Activated T-cell treated with anti-CD3 and anti-CD28 coated beads, Interleukin-2, amount 50 U/mL, for 24 hours (primary cell): Measurements from ENCODE around the gene STK10.

Experiments
- DNase-seq: peaks from one replicate; pipeline ENCODE4 v3.0.0-alpha.2; 2020
- H3K27ac Mint-ChIP-seq: 2 replicates; pipeline ENCODE4 v1.8.0; 2020; ENCODE audit warnings: mild to moderate bottlenecking, mixed read lengths
- H3K27me3 Mint-ChIP-seq: 2 replicates; pipeline ENCODE4 v1.8.0; 2020; ENCODE audit warnings: mixed read lengths
- H3K36me3 Mint-ChIP-seq: 2 replicates; pipeline ENCODE4 v1.8.0; 2020; ENCODE audit warnings: low read depth, mixed read lengths
- H3K4me1 Mint-ChIP-seq: 2 replicates; pipeline ENCODE4 v1.8.0; 2020; ENCODE audit warnings: low read depth, mixed read lengths
- H3K4me3 Mint-ChIP-seq: 2 replicates; pipeline ENCODE4 v1.8.0; 2020; ENCODE audit warnings: mild to moderate bottlenecking, moderate library complexity, mixed read lengths
- H3K9me3 Mint-ChIP-seq: 2 replicates; pipeline ENCODE4 v1.8.0; 2020; ENCODE audit warnings: mixed read lengths

Gene STK10

DNA sequence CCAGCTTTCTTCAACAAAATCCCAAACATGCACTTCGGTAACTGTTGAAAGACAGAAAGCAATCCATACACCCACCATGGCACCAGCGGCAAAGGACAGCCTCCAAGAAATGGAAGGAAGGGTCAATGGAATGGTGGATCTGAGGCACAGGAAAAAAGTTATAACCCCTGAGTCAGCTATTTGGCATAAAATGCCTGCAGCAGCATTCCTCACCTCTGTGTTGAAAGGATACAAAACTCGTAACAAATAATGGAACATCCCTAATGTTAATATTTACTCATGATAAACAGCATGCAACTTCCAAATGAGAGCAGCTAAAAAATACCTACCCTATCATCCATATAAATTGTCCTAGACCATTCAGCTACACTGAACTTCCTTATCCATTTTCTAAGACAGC is 191.0 kb downstream of the STK10 start:
- no peak overlapping the region for H3K27ac Mint-ChIP-seq
- H3K9me3 Mint-ChIP-seq, result no peaks in the 10 kb centered on the region
- no peak for DNase-seq
- H3K4me1 Mint-ChIP-seq, result peaks cover 77% of the 10 kb centered on the region
- peaks cover 71% of the 10 kb centered on the region for H3K36me3 Mint-ChIP-seq
- H3K27me3 Mint-ChIP-seq, result no peaks in the 10 kb centered on the region
- no peak overlapping the region for H3K4me3 Mint-ChIP-seq

DNA sequence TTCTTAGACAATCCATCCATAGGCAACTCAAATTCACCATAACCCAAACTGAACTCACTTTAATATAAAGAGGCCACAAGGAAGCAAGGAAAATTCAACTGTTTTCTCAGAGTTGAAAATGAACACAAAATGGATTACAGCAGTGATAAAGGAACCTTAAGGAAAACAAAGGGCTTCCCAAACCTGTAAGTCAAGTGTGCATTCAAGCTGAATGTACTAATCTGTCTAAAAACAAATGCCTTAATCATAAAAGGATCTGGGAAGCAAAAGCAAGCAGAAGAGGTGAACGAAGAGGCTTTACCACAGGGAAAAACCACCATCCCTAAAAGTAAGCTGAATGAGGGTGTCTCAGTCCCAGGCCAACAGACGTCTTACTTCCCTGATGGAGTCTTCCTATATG is 195.2 kb downstream of the STK10 start:
- Mint-ChIP-seq H3K9me3 (no peaks in the 10 kb centered on the region), H3K4me3 (no peak overlapping the region), H3K36me3 (peaks cover 79% of the 10 kb centered on the region), H3K27ac (no peak overlapping the region), H3K27me3 (no peaks in the 10 kb centered on the region), H3K4me1 (peaks cover 71% of the 10 kb centered on the region)
- DNase-seq, result no peak

DNA sequence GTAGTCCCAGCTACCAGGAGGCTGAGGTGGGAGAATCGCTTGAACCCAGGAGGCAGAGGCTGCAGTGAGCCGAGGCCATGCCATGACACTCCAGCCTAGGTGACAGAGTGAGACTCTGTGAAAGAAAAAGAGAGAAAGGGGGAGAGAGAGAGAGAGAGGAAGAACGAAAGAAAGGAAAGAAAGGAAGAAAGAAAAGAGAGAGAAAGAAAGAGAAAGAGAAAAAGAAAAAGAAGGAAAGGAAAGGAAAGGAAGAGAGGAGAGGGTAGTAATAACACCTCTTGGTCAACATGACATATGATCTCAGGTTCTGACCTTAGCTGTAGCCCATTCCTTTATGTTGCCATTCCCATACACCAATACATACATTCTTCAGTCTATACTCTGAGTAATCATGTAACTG is 195.7 kb downstream of the STK10 start:
- Mint-ChIP-seq H3K27me3 (no peaks in the 10 kb centered on the region), H3K4me3 (no peak overlapping the region), H3K27ac (no peak overlapping the region), H3K9me3 (no peaks in the 10 kb centered on the region), H3K4me1 (peaks cover 68% of the 10 kb centered on the region), H3K36me3 (peaks cover 79% of the 10 kb centered on the region)
- no peak for DNase-seq
